ENCODE data around the gene ARFIP1.
"Not testable (repeated sequence)": the region's sequence is repeated elsewhere in the genome, so short reads cannot be mapped to it uniquely, and the experiment has no call there.

ARFIP1 gene

GRCh38 chr4:152862608-152863007 lies 82.9 kb downstream of the ARFIP1 start:
- Histone ChIP-seq H3K27me3 (ENCODE audit: control insufficient read depth in 1 of 2, insufficient read depth in 2 of 2, low read length in 2 of 2) (no peaks in the 10 kb centered on the region), H3K9me3 (ENCODE audit: control insufficient read depth in 2 of 2, low read length in 2 of 2) (no peaks in the 10 kb centered on the region), H3K4me3 (ENCODE audit: low read length in 2 of 2) (no peak overlapping the region), H3K27ac (ENCODE audit: low read length) (no peak overlapping the region), H3K36me3 (ENCODE audit: control insufficient read depth in 2 of 2, insufficient read depth in 2 of 2, low read length in 2 of 2) (peaks cover 0 to 7% of the 10 kb centered on the region in 2 donors), H3K9ac (ENCODE audit: low read length in 2 of 2) (no peak overlapping the region), H3K4me1 (ENCODE audit: control insufficient read depth, insufficient read depth, low read length) (no peaks in the 10 kb centered on the region)

GRCh38 chr4:152864361-152864760 lies 84.6 kb downstream of the ARFIP1 start:
- no peaks in the 10 kb centered on the region for H3K9me3 ChIP-seq (ENCODE audit: control insufficient read depth in 2 of 2, low read length in 2 of 2)
- no peaks in the 10 kb centered on the region for H3K4me1 ChIP-seq (ENCODE audit: control insufficient read depth, insufficient read depth, low read length)
- H3K36me3 ChIP-seq (ENCODE audit: control insufficient read depth in 2 of 2, insufficient read depth in 2 of 2, low read length in 2 of 2), result peaks cover 0 to 7% of the 10 kb centered on the region in 2 donors
- H3K27ac ChIP-seq (ENCODE audit: low read length), result no peak overlapping the region
- H3K9ac ChIP-seq (ENCODE audit: low read length in 2 of 2), result no peak overlapping the region
- H3K27me3 ChIP-seq (ENCODE audit: control insufficient read depth in 1 of 2, insufficient read depth in 2 of 2, low read length in 2 of 2), result no peaks in the 10 kb centered on the region
- no peak overlapping the region for H3K4me3 ChIP-seq (ENCODE audit: low read length in 2 of 2)

GRCh38 chr4:152866432-152866993 lies 86.8 kb downstream of the ARFIP1 start:
- not testable (repeated sequence) for H3K36me3 ChIP-seq (ENCODE audit: control insufficient read depth in 2 of 2, insufficient read depth in 2 of 2, low read length in 2 of 2); H3K27ac ChIP-seq (ENCODE audit: low read length); H3K4me1 ChIP-seq (ENCODE audit: control insufficient read depth, insufficient read depth, low read length); H3K9me3 ChIP-seq (ENCODE audit: control insufficient read depth in 2 of 2, low read length in 2 of 2); H3K9ac ChIP-seq (ENCODE audit: low read length in 2 of 2); H3K4me3 ChIP-seq (ENCODE audit: low read length in 2 of 2); H3K27me3 ChIP-seq (ENCODE audit: control insufficient read depth in 1 of 2, insufficient read depth in 2 of 2, low read length in 2 of 2)

- peaks cover 4% of the 10 kb centered on the region in 2 donors for H3K36me3 ChIP-seq (ENCODE audit: control insufficient read depth in 2 of 2, insufficient read depth in 2 of 2, low read length in 2 of 2)
- no peaks in the 10 kb centered on the region for H3K27me3 ChIP-seq (ENCODE audit: control insufficient read depth in 1 of 2, insufficient read depth in 2 of 2, low read length in 2 of 2)
- no peak overlapping the region for H3K27ac ChIP-seq (ENCODE audit: low read length)
- no peaks in the 10 kb centered on the region for H3K9me3 ChIP-seq (ENCODE audit: control insufficient read depth in 2 of 2, low read length in 2 of 2)
- no peaks in the 10 kb centered on the region for H3K4me1 ChIP-seq (ENCODE audit: control insufficient read depth, insufficient read depth, low read length)
- H3K4me3 ChIP-seq (ENCODE audit: low read length in 2 of 2), result no peak overlapping the region
- H3K9ac ChIP-seq (ENCODE audit: low read length in 2 of 2), result no peak overlapping the region
Observed at GRCh38 chr4:152870606-152871005, 90.9 kb downstream of the ARFIP1 start.

- Histone ChIP-seq H3K9me3 (ENCODE audit: control insufficient read depth in 2 of 2, low read length in 2 of 2) (no peaks in the 10 kb centered on the region), H3K27ac (ENCODE audit: low read length) (no peak overlapping the region), H3K4me3 (ENCODE audit: low read length in 2 of 2) (no peak overlapping the region), H3K36me3 (ENCODE audit: control insufficient read depth in 2 of 2, insufficient read depth in 2 of 2, low read length in 2 of 2) (peaks cover 4% of the 10 kb centered on the region in 2 donors), H3K9ac (ENCODE audit: low read length in 2 of 2) (no peak overlapping the region), H3K4me1 (ENCODE audit: control insufficient read depth, insufficient read depth, low read length) (no peaks in the 10 kb centered on the region), H3K27me3 (ENCODE audit: control insufficient read depth in 1 of 2, insufficient read depth in 2 of 2, low read length in 2 of 2) (no peaks in the 10 kb centered on the region)
Observed at GRCh38 chr4:152875261-152875660, 95.5 kb downstream of the ARFIP1 start.

- Histone ChIP-seq H3K27me3 (ENCODE audit: control insufficient read depth in 1 of 2, insufficient read depth in 2 of 2, low read length in 2 of 2) (no peaks in the 10 kb centered on the region), H3K4me1 (ENCODE audit: control insufficient read depth, insufficient read depth, low read length) (no peaks in the 10 kb centered on the region), H3K4me3 (ENCODE audit: low read length in 2 of 2) (no peak overlapping the region), H3K9me3 (ENCODE audit: control insufficient read depth in 2 of 2, low read length in 2 of 2) (no peaks in the 10 kb centered on the region), H3K36me3 (ENCODE audit: control insufficient read depth in 2 of 2, insufficient read depth in 2 of 2, low read length in 2 of 2) (peaks cover 3 to 4% of the 10 kb centered on the region in 2 donors), H3K9ac (ENCODE audit: low read length in 2 of 2) (no peak overlapping the region), H3K27ac (ENCODE audit: low read length) (no peak overlapping the region)
Observed at GRCh38 chr4:152877868-152878267, 98.1 kb downstream of the ARFIP1 start.

GRCh38 chr4:152880263-152880662 lies 100.5 kb downstream of the ARFIP1 start:
- Histone ChIP-seq H3K27me3 (ENCODE audit: control insufficient read depth in 1 of 2, insufficient read depth in 2 of 2, low read length in 2 of 2) (no peaks in the 10 kb centered on the region), H3K9ac (ENCODE audit: low read length in 2 of 2) (no peak overlapping the region), H3K36me3 (ENCODE audit: control insufficient read depth in 2 of 2, insufficient read depth in 2 of 2, low read length in 2 of 2) (no peaks in the 10 kb centered on the region), H3K4me1 (ENCODE audit: control insufficient read depth, insufficient read depth, low read length) (no peaks in the 10 kb centered on the region), H3K4me3 (ENCODE audit: low read length in 2 of 2) (no peak overlapping the region), H3K27ac (ENCODE audit: low read length) (no peak overlapping the region), H3K9me3 (ENCODE audit: control insufficient read depth in 2 of 2, low read length in 2 of 2) (no peaks in the 10 kb centered on the region)

- Histone ChIP-seq H3K9ac (ENCODE audit: low read length in 2 of 2) (no peak overlapping the region), H3K27ac (ENCODE audit: low read length) (no peak overlapping the region), H3K36me3 (ENCODE audit: control insufficient read depth in 2 of 2, insufficient read depth in 2 of 2, low read length in 2 of 2) (no peaks in the 10 kb centered on the region), H3K27me3 (ENCODE audit: control insufficient read depth in 1 of 2, insufficient read depth in 2 of 2, low read length in 2 of 2) (no peaks in the 10 kb centered on the region), H3K4me1 (ENCODE audit: control insufficient read depth, insufficient read depth, low read length) (no peaks in the 10 kb centered on the region), H3K4me3 (ENCODE audit: low read length in 2 of 2) (no peak overlapping the region), H3K9me3 (ENCODE audit: control insufficient read depth in 2 of 2, low read length in 2 of 2) (no peaks in the 10 kb centered on the region)
Observed at GRCh38 chr4:152881974-152882373, 102.2 kb downstream of the ARFIP1 start.

- Histone ChIP-seq H3K9me3 (ENCODE audit: control insufficient read depth in 2 of 2, low read length in 2 of 2) (no peaks in the 10 kb centered on the region), H3K4me1 (ENCODE audit: control insufficient read depth, insufficient read depth, low read length) (no peaks in the 10 kb centered on the region), H3K27ac (ENCODE audit: low read length) (no peak overlapping the region), H3K27me3 (ENCODE audit: control insufficient read depth in 1 of 2, insufficient read depth in 2 of 2, low read length in 2 of 2) (no peaks in the 10 kb centered on the region), H3K36me3 (ENCODE audit: control insufficient read depth in 2 of 2, insufficient read depth in 2 of 2, low read length in 2 of 2) (peaks cover 6% of the 10 kb centered on the region in 2 donors), H3K9ac (ENCODE audit: low read length in 2 of 2) (no peak overlapping the region), H3K4me3 (ENCODE audit: low read length in 2 of 2) (no peak overlapping the region)
Observed at GRCh38 chr4:152885185-152885584, 105.4 kb downstream of the ARFIP1 start.

GRCh38 chr4:152886201-152886600 lies 106.4 kb downstream of the ARFIP1 start:
- Histone ChIP-seq H3K9me3 (ENCODE audit: control insufficient read depth in 2 of 2, low read length in 2 of 2) (no peaks in the 10 kb centered on the region), H3K4me3 (ENCODE audit: low read length in 2 of 2) (no peak overlapping the region), H3K27me3 (ENCODE audit: control insufficient read depth in 1 of 2, insufficient read depth in 2 of 2, low read length in 2 of 2) (no peaks in the 10 kb centered on the region), H3K36me3 (ENCODE audit: control insufficient read depth in 2 of 2, insufficient read depth in 2 of 2, low read length in 2 of 2) (peaks cover 6% of the 10 kb centered on the region in 2 donors), H3K9ac (ENCODE audit: low read length in 2 of 2) (no peak overlapping the region), H3K27ac (ENCODE audit: low read length) (no peak overlapping the region), H3K4me1 (ENCODE audit: control insufficient read depth, insufficient read depth, low read length) (no peaks in the 10 kb centered on the region)

GRCh38 chr4:152887981-152888380 lies 108.2 kb downstream of the ARFIP1 start:
- no peak overlapping the region for H3K9ac ChIP-seq (ENCODE audit: low read length in 2 of 2)
- peaks cover 10 to 15% of the 10 kb centered on the region in 2 donors for H3K36me3 ChIP-seq (ENCODE audit: control insufficient read depth in 2 of 2, insufficient read depth in 2 of 2, low read length in 2 of 2)
- no peak overlapping the region for H3K27ac ChIP-seq (ENCODE audit: low read length)
- no peaks in the 10 kb centered on the region for H3K9me3 ChIP-seq (ENCODE audit: control insufficient read depth in 2 of 2, low read length in 2 of 2)
- no peak overlapping the region for H3K4me3 ChIP-seq (ENCODE audit: low read length in 2 of 2)
- no peaks in the 10 kb centered on the region for H3K27me3 ChIP-seq (ENCODE audit: control insufficient read depth in 1 of 2, insufficient read depth in 2 of 2, low read length in 2 of 2)
- no peaks in the 10 kb centered on the region for H3K4me1 ChIP-seq (ENCODE audit: control insufficient read depth, insufficient read depth, low read length)
